Stimulated activated CD8-positive, alpha-beta memory T cell treated with anti-CD3 and anti-CD28 coated beads, Interleukin-12 subunit alpha, Interleukin-12 subunit beta, amount 100 ng/mL, for 24 hours (primary cell): ENCODE measurements around the gene MKNK2.
"Not testable (repeated sequence)": the region's sequence is repeated elsewhere in the genome, so short reads cannot be mapped to it uniquely, and the experiment has no call there.

Source experiments
- DNase-seq: peaks from one replicate; pipeline ENCODE4 v3.0.0-alpha.2; 2020; ENCODE audit errors: extremely low read depth

MKNK2 gene

DNA sequence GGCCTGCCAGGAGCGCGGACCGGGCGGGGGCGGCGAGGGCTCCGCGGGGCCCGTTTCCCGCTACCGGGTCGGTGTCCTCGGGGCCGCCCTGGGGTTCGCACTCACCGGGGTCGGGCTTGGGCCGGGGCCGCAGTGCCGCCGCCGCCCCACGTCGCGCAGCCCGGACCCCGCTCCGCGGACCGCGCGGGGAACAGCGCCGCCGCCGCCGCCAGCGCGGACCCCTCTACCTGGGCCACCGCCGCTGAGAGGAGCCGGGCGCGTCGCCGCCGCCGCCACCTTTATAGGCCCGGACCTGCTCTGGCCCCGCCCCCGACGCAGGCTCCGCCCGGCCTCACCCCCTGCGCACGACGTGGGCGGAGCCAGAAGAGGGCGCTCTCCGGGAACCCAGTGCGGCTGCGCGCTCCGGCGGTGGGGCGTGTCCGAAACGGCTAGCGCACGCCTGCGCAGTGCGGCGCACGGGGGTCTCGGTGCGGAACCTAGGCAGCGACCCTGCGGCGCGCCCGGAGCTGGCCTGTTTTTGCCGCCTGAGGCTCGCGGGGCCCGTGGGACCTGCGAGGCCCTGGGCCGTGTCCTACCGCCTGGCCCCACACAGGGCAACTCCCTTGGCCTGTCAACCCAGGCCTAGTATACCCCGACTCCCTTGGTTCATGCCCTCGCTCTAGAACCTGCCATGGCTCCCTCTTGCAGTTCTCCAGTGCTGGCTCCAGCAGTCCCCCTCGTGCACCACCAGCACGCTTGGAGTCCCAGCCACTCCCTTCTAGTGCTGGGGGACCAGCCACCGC lies at the start of gene MKNK2:
Gene MKNK2 (minus strand): TSS at position 254 of the 782 bp plus-strand sequence. CDS start 393 bp downstream, outside the sequence.
- DNase-seq: peak; percentile 83

DNA sequence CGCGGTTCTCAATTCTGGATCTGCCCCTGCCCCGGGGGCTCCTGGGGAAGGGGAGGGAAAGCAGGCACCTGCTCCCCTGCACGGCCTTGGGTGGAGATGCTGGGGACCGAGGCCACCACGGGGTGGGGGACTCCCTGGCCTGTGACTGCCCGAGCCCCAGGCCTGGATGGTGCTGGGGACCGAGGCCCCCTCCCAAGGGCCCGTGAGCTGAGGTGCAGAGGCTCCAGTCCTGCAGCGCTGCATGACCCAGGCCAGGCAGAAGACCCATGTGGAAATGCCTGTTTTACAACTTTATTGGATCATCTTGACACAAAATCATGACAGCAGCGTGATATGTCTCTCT lies 49.6 kb upstream of the MKNK2 start:
- DNase-seq: no peak

DNA sequence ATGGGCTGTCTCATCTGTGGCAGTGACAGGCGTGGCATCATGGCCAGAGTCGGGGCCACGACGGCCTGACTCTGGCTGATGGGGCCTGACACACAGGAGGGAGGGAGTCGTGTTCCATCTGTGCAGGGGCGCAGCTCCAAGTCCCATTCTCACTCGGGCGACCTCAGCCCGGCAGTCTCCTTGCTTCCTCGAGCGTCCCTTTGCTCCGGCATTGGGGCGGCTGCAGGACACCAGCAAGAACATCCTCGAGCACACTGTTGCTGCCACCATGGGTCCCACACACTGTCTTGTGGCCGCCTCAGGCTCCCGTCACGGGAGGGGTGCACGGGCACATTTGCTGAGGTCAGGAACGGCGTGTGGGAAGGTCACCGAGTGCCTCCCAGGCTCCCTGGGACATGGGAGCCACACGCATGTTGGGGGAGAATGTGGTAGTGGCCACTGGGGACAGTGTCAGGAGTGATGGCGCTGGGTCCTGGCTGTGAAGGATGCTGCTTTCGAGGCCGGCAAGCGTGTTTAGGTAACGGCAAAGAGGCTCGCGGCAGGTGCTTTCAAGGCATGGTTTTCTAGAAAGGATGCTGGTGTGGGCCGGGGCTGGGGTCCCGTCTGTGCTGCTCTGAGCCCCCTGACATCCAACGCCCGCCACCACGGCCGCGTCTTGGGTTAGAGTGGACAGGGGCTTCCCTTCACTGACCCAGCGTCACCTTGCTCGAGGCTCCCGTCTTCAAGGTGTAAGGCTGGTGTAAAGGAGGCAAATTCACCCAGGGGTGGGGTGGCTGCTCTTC lies 49.1 kb upstream of the MKNK2 start:
- DNase-seq: no peak

DNA sequence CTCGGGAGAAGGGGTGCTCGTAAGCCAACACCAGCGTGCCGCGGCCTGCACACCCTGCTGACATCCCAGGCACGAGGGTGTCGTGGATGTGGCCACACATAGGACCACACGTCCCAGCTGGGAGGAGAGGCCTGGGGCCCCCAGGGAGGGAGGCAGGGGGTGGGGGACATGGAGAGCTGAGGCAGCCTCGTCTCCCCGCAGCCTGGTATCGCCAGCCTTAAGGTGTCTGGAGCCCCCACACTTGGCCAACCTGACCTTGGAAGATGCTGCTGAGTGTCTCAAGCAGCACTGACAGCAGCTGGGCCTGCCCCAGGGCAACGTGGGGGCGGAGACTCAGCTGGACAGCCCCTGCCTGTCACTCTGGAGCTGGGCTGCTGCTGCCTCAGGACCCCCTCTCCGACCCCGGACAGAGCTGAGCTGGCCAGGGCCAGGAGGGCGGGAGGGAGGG lies 48.0 kb upstream of the MKNK2 start:
- no peak for DNase-seq

DNA sequence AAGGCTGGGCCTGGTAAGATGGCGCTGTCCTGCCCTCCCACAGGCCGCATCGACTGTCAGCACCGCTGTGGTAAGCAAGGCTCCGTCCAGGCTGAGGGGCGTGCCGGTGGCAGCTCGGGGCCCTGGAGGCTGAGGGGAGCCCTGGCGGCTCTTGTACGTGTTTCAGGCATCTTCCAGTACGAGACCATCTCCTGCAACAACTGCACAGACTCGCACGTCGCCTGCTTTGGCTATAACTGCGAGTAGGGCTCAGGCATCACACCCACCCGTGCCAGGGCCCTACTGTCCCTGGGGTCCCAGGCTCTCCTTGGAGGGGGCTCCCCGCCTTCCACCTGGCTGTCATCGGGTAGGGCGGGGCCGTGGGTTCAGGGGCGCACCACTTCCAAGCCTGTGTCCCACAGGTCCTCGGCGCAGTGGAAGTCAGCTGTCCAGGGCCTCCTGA lies 46.9 kb upstream of the MKNK2 start:
- DNase-seq: no peak

DNA sequence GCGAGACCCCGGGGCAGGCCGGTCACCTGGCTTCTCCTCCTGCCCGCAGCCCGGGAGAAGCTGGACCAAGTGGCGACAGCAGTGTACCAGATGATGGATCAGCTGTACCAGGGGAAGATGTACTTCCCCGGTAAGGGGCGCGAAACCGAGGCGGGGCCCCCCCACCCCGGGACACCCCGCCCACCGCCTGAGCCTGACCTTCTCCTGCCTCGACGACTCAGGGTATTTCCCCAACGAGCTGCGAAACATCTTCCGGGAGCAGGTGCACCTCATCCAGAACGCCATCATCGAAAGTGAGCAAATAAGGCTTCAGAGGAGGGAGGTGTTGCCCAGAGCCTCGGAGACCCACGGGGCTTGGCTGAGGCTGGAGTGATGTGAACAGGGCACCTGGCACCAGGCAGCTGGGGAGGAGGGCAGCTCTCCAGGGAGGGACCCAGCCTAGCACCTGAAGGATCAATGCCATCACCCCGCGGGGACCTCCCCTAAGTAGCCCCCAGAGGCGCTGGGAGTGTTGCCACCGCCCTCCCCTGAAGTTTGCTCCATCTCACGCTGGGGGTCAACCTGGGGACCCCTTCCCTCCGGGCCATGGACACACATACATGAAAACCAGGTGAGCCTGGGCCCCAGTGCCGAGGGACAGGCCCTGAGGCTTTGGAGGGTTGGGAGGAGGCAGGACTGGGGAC lies 46.3 kb upstream of the MKNK2 start:
- DNase-seq: no peak

DNA sequence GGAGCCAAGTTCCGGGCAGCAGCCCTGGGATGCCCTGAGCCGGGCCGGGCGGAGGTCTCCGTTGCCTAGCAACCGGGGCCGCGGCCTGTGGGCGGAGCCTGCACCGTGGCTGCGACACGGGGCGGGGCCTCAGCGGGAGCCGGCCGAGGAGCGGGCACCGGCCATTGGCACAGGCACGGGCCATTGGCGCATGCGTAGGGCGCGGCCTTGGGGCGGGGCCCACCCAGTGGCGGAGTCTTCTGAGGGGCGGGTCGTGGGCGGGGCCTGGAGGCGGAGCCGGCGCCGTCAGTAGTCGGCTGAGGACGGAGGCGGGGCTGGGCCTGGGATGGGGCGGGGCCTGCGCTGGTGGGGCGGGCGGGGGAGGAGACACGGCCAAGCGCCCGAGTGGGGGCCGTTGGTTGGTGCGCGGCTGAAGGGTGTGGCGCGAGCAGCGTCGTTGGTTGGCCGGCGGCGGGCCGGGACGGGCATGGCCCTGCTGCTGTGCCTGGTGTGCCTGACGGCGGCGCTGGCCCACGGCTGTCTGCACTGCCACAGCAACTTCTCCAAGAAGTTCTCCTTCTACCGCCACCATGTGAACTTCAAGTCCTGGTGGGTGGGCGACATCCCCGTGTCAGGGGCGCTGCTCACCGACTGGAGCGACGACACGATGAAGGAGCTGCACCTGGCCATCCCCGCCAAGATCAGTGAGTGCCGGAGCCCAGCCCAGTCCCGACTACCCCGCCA lies 45.6 kb upstream of the MKNK2 start, which contains the start of gene IZUMO4:
Gene IZUMO4 (plus strand): TSS at position 436 of the 723 bp plus-strand sequence. CDS start 31 bp downstream, at position 467.
- peak; percentile 100 for DNase-seq

DNA sequence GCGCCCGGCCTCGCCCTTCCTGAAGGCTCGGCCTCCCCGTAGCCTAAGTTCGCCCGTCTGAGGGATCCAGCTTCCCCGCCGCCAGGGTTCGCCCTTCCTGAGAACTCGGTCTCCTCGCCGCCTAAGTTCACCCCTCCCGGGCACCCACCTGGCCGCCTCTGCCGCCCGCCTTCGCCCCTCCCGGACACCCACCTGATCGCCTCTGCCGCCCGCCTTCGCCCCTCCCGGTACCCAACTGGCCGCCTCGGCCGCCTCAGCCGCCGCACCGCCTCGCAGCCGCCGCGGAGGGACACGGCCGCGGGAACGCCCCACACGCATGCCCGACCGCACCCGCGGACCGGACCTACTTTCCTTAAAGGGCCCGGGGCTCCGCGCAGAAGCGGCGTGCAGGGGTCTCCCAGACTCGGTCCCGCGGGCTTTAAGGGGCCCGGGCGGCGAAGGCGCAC lies 45.0 kb upstream of the MKNK2 start, which contains the start of gene MOB3A:
Gene MOB3A (minus strand): TSS at position 293 of the 446 bp plus-strand sequence. CDS start 17,766 bp downstream, outside the sequence.
- DNase-seq: peak; percentile 61

DNA sequence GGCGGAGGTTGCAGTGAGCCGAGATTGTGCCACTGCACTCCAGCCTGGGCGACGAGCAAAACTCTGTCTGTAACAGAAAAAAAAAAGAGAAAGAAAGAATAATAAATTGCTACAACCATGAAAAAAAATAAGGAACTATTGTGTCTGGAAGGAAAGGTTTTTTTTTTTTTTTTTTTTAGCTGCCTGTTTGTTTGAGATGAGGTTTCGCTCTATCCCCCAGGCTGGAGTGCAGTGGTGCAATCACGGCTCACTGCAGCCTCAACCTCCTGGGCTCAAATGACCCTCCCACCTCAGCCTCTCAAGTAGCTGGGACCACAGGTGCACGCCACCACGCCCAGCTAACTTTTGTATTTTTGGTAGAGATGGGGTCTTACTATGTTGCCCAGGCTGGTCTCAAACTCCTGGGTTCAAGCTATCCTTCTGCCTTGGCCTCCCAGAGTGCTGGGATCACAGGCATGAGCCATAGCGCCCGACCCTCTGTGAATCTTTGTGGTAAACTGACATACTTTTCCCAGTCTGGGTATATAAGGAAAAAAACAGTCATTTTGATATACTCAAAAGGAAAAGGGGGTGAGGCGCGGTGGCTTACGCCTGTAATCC lies 41.0 kb upstream of the MKNK2 start:
- DNase-seq: not testable (repeated sequence)

DNA sequence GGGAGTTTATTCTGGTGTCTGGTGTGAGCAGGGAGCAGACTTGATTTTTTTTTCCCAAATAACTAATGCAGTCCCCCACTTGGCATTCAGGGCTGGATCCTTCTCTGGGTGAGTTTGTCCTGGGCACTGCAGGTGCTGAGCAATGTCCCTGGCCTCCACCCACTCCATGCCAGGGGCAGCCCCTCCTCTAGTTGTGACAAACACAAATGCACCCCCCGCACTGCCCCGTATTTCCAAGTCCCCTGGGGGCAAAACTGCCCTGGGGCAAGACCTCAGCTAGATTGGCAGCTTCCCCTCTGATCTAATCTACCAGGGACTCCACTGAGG lies 38.6 kb upstream of the MKNK2 start:
- DNase-seq: no peak

DNA sequence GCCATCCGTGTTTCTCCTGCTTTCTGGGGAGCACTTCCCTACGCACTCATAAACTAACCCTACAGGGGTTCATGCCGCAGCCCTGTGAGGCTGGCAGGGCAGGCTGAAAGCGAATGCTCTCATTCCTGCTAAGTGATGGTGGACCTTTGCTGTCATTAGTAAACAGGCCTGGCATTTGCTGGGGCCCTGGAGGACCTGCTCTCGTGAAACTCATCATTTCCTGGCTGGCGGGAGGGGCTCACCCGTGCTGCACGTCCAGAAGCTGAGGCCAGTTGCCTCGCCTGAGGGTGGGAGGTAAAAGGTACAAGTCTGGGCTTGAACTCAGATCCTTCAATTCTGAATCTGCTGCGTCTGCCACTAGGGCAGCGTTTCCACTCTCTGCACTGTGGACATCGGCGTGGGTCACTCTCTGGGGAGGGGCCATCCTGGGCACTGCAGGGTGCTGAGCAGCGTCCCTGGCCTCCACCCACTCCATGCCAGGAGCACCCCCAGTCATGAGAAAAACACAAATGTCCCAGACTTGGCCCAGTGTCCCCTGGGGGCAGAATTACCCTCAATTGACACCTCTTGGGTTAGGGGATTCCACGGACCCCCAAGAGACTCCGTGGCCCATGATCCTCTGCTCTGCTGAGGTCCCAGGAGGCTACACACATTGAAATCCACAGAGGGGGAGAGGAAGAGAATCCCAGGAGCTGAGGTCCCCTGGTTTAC lies 38.1 kb upstream of the MKNK2 start:
- DNase-seq: no peak

DNA sequence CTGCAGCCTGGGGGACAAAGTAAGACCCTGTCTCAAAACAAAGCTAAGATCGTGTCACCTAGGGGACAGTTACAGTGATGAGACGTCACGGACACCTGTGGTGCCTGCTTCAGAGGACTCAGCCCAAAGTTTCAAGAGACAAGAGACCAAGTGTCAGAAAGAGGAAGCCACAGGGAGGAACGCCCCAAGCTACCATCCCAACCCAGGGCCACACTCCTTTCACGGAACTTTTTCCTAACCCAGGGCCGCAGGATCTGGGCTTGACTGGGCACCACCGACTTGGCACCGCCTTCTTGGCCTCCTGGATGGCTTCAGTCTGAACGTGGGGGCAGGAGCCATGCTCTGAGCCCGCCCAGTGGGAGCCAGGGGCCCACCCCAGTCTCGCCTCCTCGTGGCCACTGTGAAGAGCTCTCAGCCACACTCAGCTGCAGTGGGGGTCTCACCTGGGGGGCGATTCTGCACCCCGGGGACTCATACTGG lies 36.6 kb upstream of the MKNK2 start:
- DNase-seq: no peak

DNA sequence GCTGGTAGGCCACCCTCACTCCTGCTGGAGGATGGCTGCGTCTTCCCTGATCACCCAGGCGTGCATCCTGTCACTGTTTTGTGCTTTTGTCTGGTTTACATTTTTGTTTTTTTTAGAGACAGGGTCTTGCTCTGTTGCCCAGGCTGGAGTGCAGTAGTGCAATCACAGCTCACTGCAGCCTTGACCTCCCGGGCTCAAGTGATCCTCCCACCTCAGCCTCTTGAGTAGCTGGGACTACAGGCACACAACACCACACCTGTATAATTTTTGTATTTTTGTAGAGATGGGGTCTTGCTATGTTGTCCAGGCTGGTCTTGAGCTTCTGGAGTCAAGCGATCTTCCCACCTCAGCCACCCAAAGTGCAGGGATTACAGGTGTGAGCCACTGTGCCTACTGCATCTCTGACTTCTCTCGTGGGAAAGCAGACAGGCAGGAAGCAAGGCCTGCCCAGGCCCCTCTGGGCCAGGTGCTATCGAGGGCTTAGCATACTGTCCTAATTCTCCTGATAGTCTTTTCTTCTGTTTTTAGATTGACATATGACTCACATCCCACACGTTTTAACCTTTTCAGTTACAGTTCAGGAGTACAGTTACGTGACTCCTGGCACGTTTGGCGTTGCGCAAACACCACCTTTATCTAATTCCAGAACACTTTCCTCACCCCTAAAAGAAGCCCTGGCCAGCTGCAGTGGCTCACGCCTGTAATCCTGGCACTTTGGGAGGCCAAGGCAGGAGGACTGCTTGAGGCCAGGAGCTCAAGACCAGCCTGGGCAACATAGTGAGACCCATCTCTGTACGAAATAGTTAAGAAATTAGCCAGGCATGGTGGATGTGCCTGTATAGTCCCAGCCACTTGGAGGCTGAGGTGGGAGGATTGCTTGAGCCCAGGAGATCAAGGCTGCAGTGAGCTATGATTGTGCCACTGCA lies 35.9 kb upstream of the MKNK2 start:
- not testable (repeated sequence) for DNase-seq

DNA sequence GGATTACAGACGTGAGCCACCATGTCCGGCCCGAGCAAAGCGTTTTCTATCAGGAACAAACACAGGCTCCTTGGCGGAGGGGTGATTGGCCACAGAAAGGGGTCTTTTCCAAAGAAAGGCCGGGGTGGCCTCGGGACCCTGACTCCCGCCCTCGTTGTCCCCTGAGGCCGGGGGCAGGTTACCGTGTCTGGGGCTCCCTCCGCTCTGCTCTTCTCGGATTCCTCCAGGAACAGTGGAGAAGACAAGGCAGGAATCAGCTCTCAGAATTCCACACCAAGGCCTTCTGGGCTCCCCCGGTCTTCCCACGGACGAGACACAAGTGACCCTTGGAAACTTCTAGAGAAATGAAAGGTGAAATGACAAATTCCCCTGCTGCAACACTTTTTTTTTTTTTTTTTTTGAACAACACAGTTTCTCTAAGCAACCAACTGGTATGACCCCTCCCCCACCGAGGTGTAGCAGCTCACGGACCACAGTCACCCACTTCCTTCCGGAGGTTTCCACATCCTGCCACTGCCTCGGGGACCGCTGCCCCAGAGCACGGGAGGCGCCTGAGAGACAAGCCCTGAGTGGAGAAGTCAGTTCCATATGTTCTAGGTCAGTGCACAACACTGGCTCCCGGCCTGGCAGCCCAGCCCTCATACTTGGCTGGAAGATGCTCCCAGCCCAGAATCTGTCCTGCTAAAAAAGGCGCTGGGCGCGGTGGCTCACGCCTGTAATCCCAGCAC lies 34.1 kb upstream of the MKNK2 start:
- DNase-seq: peak; percentile 90

DNA sequence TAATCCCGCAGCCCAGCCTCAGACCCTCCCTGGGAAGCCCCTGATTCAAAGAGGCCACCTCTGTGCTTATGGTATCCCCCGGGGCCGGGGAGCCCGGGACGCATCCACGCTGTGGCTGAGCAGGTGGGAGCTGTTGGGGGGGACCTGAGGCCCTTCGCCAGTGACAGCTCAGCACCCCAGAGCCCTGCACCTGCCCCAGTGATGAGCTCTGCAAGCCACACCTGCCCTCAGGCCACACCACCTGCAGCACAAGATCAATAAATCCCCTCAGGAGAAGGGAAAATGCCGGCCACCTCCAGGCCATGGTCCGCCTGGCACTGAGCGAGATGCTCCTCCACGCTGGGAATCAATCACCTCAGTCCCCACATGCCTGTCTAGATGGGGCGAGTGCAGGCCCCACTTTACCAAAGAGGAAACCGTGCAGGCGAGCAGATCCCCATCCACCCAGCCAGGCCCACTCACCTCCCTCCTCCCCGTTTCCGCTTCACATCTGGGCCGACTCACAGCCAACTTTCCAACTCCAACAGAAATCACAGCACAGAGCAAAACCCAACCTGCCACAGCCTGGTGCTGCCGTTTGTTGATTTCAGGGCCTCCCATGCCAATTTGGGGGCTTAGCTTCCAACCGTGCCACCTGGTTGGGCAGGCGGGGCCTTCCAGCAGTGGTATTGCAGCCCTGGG lies 32.3 kb upstream of the MKNK2 start:
- DNase-seq: no peak

DNA sequence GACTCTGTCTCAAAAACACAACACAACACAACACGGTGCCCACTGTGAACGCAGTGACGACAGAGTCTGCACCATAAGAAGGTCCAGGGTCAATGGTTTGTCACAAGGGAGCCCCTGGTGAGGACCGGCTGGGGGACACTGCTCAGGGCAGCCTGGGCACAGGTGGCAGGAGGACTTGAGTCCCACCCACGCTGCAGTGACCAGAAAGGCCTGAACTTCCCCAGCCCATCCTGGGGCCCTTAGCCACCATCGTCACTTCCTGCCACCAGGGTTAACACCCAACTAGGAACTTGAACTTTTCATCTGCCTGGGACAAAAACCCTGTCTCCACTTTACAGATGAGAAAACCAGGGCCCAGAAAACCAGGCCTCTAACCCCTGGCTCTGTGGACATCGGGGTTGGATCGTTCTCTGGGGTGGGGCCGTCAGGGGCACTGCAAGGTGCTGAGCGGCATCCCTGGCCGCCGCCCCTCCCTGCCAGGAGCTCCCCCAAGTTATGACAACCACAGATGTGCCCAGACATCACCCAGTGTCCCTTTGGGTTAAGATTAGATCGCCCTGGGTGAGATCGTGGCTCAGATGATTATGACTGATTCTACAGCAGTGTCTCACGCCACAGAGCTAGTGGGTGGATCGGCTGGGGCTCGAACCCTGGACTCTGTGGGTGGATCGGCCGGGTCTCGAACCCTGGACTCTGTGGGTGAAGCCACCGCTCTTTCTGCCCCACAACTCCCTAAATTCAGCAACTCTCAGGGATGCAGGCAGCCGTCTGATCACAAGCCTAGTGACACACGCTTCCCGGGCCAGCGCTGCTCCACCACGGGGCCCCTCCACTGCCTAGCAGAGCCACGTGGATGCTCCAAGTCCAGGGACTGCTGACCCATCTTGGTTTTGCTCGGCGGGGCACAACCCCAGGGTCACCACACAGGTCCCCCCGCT lies 31.1 kb upstream of the MKNK2 start:
- no peak for DNase-seq
